SKM-1 treated with dmso at 0.1 percent for 144 hours (cell line): ENCODE results near the gene AMT.

ENCODE experiments used
- DNase-seq: peaks from one replicate; lab custom pipeline; 2025; ENCODE audit not compliant: unreplicated experiment; lab: John Stamatoyannopoulos, UW

The AMT gene, protein sequence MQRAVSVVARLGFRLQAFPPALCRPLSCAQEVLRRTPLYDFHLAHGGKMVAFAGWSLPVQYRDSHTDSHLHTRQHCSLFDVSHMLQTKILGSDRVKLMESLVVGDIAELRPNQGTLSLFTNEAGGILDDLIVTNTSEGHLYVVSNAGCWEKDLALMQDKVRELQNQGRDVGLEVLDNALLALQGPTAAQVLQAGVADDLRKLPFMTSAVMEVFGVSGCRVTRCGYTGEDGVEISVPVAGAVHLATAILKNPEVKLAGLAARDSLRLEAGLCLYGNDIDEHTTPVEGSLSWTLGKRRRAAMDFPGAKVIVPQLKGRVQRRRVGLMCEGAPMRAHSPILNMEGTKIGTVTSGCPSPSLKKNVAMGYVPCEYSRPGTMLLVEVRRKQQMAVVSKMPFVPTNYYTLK

DNA sequence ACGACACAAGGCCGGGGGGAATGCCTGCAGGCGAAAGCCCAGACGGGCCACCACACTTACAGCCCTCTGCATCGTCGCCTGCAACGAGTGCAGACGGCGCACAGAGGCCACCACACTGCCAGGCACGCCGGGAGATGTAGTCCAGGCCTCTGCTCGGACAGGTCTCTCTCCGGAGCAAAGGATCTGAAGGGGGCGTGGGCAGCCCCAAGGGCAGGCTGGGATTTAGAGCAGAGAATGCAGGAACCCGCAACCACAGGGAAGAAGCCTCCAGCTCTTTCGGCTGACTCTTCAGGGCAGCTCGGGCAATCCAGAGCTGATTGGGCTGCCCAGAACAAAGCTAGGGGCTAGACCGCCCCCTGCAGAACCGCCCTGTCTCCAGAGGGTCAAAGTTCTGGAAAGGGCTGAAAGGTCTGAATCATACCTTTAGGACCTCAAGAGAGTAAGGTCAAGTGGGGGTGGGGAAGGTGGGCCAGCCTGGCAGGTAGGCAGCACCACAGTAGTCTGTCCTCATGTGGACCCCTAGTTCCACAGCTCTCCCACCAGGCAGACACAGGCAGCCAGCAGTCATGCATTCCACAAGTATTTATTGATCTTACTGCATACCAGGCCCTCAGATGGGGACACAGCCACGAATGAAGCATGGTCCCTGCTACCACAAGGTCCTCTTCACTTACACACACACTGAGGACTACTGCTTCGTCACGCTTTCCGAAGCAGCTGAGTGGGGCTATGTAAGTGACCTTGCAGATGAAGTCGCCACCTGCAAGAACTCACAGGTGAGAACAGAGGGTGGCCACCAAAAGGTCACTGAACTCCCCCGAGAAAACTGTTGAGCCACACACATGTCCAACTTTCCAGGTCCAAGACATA, at the start of gene AMT:
AMT (minus strand) TSS at position 95 of the 870 bp plus-strand sequence; CDS start at position 72, 23 bp downstream.
- no peak for DNase-seq

DNA sequence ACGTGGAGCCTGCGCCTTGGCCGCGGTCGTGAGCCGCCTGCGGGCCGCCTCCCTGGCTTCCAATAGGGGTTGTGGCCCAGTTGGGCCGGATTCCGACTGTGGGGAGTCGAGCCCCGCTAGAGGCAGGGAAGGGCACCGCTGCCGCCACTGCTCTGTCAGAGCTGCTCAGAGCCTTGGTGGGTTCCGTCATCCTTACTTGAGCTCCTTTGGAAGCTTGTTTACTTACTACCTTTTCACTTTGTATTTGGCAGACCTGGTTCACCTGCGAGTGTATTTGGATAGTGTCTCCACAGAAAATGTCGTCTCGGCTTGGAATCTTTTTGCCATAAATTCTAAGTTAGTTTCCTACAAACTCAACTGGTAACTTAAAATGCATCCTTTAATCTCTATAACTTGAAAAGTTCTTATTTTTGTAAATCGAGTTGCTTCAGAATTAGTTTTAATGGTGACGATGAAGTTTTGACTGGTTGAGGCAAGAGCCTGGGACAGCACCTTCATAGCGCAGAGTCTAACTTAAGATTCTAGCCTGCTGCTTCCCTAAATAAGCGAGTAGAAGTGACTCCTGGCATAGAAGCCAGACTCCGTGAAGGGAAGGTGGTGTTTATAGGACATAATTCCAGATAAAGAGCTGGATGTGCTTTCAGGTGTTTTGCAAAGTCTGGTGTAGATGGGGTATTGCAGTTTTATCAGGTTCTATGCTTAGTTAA, 48.6 kb upstream of the AMT start:
- no peak for DNase-seq

DNA sequence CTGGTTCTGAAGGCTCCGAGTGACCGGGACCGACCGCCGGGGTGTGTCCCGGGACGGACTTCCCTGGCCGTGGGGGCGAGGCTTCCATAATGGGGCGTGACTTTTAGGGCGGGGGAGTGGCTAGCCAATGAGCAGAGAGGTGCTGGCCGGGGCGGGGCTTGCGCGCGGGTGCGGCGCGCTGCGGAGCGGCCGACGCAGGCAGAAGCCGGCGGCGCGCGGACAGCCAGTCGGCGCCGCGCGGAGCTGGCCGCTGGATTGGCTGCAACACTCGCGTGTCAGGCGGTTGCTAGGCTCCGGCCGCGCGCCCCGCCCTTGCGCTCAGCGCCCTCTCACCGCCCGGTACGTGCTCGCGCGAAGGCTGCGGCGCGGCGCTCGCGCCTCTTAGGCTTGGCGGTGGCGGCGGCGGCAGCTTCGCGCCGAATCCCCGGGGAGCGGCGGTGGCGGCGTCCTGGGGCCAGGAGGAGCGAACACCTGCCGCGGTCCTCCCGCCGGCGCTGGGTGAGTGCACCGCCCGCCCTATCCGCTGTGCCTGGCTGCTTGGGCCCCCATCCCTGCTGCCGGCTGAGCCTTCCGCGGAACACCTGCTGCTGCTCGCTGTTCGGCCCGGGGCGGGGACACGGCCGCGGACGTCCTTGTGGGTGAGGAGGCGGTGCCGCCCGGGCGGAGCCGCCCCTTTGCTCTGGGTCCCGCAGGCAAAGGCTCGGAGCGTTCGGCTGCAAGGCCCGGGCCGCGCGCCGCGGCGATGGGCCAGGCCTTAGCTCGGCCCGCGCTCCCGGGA, 47.9 kb upstream of the AMT start, which contains the start of gene DAG1:
DAG1 (plus strand) TSS at position 332 of the 778 bp plus-strand sequence. CDS start 40,268 bp downstream, outside the sequence.
- peak; percentile 97 for DNase-seq

DNA sequence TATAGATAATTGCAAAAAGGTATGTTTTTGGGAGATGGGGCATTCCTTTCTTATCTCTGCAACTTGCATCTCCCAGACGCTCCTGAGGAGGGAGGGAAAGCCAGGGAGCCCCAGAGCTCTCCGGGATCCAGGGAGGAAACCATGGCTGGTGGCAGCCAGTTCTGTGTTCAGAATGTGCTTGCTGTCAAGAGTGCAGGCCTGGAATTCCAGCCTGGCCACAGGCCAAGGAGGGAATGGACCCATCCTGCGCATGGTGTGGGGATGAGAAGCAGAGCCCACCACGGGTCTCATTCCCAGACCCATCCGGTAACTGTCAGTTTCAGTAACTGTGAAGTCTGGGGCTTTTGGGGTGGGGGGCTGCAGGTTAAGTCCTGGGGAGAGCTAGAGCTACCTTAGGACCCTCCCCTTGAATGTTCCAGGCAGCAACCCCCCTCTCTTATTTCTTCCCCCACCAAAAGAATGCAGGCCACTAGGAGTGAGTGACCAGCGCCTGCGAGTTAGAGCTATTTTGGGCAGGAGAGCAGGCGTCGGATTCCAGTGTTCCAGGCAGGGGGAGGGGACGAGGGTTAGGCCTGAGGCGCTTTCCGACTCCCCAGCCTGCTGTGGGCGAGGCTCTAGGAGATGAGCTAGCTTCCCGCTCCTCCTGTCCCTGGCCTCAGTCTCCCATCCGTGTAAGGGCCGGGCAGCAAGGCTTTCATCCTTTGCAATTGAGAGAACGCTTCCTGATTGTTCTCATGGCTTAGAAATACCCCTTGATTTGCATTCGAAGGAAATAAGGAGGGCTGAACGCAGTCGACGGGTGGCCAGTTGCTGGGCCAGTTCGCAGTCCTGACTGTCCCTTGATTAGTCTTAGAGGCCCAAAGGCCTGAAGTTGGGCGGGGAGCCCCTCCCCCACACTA, 47.0 kb upstream of the AMT start:
- no peak for DNase-seq

DNA sequence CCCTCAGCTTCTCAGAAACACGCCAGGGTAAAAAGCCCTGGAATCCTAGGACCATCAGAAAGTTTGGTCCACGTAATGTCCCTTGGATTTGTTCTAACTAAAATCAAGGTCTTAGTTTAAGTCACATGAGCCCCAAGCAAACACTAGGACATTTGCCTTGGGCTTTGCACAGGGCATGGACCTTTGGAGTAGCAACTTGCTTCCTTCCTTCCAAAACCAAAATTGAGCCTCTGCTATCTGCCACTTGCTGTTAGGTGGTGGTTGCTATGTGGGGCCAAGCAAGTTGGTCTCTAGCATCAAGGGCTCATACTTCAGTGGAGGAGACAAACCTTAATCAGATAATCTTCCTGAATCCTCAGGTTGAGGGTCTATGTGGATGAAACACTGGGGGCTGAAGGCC, 43.8 kb upstream of the AMT start:
- no peak for DNase-seq

DNA sequence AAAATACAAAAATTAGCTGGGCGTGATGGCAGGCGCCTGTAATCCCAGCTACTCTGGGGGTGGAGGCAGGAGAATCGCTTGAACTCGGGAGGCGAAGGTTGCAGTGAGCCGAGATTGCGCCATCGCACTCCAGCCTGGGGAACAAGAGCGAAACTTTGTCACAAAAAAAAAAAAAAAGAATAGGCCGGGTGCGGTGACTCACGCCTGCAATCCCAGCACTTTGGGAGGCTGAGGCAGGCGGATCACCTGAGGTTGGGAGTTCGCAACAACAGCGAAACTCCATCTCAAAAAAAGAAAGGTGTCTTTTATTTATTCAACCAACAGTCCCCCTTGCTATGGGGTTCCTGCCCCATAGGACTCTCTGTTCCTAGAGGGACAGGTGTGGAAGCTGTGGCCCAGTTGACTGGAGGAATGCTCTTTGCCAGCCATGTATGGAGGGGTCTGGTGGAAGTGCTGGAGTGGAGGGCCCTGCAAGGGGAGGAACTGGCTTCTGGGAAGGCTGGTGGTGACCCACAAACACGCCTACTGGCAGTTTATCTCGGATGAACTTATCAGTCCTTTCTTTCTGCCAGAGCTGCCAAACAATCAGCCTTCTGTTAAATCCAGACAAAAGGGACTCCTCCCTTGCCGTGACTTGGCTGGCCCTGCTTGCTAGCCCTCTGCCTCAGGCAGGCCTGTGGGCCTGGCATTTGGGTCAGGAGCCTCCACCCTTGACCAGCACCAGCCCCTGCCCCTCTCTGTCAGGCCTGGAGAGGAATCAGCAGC, 43.2 kb upstream of the AMT start:
- no peak for DNase-seq

DNA sequence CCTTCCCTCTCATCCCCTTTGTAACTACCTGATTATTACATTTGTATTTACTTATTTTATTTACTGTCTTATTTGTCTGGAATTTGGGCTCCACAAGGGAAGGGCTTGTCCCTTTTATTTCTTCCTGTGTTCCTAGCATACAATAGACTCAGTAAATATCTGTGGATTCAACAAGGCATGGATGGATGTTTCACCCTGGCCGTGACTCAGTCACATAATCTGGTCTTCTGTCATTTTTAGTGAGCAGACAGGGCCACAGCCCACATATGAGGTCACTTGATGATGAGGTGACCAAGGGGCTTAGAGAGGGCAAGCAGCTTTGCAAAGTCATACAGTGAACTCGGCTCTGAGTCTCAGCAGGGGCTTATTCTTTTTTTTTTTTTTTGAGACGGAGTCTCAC, 39.9 kb upstream of the AMT start:
- no peak for DNase-seq

DNA sequence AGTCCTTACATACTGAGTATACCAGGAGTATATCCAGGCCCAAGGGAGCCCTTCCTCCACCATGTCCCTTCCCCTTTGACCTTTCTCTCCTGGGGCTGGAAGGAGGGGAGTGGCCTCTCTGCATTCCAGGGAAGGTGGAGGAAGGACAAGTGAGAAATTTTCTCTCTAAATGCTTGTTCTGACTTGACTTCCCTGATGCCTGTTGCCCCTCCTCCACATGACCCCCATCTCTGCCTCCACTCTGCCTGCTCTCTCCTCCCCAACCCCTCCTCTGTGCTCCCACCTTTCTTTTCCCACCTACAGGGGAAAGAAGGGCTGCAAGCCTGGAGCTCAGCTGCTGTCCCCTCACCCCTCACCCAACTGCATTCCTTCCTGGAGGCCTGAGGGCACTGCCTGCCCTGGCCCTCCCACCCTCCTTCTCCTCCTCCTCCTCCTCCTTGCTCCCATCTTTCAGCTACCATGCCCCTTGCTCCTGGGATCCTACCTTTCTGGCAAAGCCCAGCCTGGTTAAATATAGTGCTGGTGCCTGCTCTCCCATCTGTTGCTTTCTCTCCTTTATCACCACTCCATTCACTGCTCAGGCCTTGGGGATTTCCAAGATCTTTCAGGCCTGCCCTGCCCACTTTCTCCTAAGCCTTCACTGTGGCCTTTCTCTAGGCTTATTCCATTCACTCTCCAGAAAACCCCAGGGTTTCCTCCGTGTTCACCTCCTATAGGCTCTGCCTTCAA, 39.3 kb upstream of the AMT start:
- DNase-seq = no peak

DNA sequence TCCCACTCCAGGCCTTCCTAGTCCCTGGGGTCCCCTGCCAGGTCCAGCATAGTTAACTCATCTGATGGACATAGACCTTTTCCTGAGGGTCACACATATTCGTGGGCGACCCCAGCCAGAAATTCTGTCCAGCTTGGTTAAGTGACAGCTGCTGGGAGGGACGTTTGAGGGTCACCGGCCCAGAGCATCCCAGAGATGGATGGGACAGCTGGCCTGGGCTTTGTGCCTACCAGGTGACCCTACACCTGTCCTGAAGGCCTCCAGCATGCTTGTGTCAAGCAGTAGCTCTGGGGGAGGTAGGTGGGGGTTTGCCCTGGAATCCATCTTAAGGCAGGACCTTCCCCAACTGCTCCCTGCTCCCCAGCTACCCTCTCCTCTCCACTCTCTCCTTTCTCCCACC, 38.7 kb upstream of the AMT start:
- DNase-seq = no peak

DNA sequence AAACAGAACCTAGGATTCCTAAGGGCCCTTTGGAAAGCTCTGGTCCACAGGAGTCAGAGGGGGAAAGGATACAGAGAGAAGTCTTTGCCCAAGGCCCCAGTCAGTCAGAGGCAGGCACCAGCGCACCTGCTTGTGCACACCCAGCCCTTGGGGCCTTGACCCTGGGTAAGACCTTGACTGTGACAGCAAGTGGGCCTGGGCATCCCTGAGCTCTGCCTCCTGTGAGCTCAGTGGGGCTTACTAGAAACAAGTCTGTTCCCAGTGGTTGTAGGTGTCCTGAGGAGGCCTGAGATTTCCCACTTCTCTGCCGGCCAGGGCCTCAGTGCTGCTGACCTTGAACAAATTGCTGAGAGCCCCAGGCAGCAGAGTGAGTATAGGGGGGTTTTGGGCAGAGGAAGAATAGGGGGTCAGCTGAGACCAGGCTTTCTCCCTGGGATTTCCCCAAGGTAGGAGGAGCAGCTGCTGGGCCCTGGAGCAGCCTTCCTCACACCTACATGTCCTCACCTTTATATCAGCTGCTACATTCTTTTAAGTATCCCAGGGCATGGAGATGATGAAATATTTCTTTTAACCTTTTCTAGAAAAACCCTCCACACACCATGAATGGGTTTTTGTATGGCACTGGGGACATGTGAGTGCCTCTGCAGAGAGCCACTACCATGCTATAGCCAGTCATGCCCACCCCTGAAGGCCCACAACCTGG, 38.1 kb upstream of the AMT start:
- DNase-seq = no peak

DNA sequence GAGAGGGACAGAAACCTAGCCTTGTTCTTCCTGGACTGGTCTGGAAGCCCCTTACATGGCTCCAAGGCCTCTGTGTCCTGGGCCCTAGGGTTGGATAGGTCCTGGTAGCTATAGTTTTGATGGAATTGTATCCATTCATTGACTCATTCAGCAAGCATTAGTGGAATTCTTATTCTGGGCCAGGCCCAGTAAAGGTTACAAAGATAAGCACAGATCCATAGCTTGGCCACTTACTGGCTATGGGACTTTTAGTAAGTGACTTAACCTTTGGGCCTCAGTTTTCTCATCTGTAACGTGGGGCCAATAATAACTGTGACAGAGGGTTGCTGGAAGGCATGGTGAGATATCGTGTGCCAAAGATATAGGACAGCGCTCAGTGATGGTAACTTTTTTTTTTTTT, 34.2 kb upstream of the AMT start:
- no peak for DNase-seq

DNA sequence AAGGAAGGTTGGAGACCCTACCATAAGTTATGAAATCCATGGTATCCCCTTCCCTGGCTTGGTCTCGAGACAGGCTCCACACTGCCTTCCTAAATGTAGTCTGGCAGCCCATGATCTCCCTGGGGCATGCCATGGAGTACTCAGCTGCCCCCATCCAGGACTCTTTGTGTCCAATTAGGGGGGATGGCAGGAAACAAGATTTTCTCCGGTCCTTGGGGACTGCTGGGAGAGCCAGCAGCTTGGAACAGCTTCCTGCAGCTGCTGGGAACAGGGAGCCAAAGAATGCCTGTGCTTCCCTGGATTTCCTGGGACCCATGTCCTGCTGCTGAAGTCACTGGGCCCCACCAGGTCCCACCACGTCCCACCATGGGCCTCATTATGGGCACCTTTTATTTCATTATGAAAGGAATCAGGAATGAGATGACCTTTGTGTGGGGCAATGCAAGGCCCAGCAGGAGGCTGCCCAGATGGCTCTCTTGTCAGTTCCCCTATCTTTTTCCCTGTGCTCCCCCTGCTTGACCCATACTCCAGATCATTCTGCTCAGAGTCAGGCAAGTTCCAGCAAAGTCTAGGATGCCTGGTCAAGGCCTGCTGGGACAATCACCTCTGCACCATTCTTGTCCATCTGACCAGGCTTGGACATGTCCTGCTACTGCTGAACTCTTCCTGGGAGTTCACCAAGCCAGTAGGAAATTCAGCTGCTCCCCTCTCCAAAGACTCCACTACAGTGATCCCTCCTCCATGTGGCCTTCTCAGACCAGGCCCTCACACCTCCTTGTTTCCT, 32.8 kb upstream of the AMT start:
- no peak for DNase-seq

DNA sequence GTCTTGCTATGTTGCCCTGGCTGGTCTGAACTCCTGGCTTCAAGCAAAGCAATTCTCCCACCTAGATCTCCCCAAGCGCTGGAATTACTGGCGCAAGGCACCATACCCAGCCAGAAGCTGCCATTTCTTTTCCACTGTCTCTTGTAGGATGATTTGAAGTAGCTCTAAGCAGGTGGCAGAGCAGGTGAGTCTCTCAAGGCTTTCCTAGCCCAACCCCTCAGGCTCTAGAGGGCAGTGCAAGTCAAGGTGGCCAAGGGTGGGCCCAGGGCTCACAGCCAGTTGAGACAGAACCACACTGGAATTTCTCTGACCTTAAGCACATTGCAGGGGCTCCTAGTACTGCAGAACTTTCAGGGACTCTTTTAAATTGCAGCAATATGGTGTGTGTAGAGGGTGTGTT, 32.2 kb upstream of the AMT start:
- no peak for DNase-seq

DNA sequence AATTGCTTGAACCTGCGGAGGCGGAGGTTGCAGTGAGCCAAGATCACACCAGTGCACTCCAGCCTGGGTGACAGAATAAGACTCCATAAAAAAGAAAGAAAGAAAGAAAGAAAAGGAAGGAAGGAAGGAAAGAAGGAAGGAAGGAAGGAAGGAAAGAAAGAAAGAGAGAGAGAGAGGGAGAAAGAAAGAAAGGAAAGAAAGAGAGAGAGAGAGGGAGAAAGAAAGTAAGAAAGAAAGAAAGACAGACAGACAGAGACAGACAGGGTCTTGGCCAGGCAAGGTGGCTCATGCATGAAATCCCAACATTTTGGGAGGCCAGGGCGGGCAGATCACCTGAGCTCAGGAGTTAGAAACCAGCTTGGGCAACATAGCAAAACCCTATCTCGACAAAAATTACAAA, 31.3 kb upstream of the AMT start:
- no peak for DNase-seq

DNA sequence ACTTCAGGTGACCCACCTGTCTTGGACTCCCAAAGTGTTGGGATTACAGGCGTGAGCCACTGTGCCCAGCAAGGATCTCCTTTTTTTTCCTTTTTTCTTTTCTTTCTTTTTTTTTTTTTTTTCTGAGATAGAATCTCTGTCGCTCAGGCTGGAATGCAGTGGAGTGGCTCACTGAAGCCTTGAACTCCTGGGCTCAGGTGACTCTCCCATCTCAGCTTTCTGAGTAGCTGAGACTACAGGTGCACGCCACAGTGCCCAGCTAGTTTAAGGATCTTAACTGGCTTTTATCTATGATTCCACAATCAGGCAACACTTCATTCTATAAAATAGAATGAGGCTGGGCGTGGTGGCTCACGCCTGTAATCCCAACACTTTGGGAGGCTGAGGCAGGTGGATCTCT, 23.1 kb upstream of the AMT start:
- DNase-seq = no peak

DNA sequence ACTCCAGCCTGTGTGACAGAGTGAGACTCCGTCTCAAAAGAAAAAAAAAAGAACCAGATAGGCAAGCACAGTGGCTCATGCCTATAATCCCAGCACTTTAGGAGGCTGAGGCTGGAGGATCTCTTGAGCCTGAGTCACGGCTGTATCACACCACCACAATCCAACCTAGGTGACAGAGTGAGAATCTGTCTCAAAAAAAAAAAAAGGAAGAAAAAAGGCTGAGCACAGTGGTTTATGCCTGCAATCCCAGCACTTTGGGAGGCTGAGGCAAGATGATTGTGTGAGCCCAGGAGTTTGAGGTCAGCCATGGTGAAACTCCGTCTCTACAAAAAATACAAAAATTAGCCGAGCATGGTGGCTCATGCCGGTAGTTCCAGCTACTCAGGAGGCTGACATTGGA, 12.5 kb upstream of the AMT start:
- no peak for DNase-seq

DNA sequence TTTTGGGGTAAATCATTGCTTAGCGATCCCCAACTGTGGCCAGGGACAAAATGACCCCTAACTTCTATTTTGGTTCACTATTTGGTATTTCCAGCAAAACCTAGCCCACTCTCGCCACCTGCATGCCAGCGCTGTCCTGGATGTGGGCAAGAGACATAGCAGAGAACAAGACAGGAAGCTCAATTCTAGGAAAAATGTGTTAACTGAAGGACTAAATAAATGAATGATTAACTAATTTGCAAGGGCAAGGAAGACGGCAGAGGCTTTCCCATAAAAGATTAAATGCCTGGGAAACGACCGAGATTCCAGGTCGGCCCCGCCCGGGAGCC, 6.4 kb upstream of the AMT start:
- no peak for DNase-seq
